H1 (cell line): ENCODE data around the gene RNF44. TPM values are rescaled to one million over a fixed set of nuclear protein-coding genes. Genes with fewer than 3 reads are reported as not detected.

Source experiments
- BRCA1 ChIP-seq: IDR thresholded peaks from 2 replicates; pipeline ENCODE4 v1.6.1; 2012; ENCODE audit warnings: low read depth, low read length, improper control_type of control experiment
- SAP30 ChIP-seq: fragments of 300-600 bp; sonication (generic); IDR thresholded peaks from 2 replicates; pipeline ENCODE4 v1.7.1; 2012; ENCODE audit warnings: low read length, moderate library complexity, mild to moderate bottlenecking, inconsistent platforms; ENCODE audit not compliant: insufficient read depth, insufficient replicate concordance
- polyA plus RNA-seq, 7 experiments: library from polyadenylated mRNA; depleted of rRNA in 3 of 7; stranded (reverse) in 5 of 7; unstranded in 2 of 7; fragments of >200 nt in 5 of 7; fragments of 200-250 nt in 2 of 7; gene quantifications; 1 replicate in 5 of 7; 2 replicates in 1 of 7; 4 replicates in 1 of 7; pipeline versions ENCODE4 v1.2.1 to v1.2.3, GENCODE V29; 2011 to 2013; ENCODE audit warnings: missing spikeins in 2 of 7, mixed read lengths in 2 of 7
- total RNA-seq: library from RNA; stranded (reverse); fragmentation: NEBNext Ultra II Directional; extraction: Animal tissue kit (Norgen Biotek cat#: 25700); gene quantifications from 2 replicates; pipeline ENCODE4 v1.2.1, GENCODE V29; 2021

Gene RNF44
- total and polyA plus RNA-seq, 2 of the 8 experiments (the other 6 are each of a cell fraction or from before 2014, with no cell fraction given): 54.7 to 164 TPM

GRCh38 chr5:176528761-176529115 lies 8.5 kb downstream of the RNF44 start (continued):
- TF ChIP-seq SAP30: no peak
- no peak for TF ChIP-seq BRCA1
